ENCODE results near the gene COPG1.

Gene COPG1

GRCh38 chr3:129278966-129279906 is 29.8 kb downstream of the COPG1 start:
- peak; percentile 55 to 60 for DNase-seq (ENCODE audit: low read depth in 2 of 2)

DNA sequence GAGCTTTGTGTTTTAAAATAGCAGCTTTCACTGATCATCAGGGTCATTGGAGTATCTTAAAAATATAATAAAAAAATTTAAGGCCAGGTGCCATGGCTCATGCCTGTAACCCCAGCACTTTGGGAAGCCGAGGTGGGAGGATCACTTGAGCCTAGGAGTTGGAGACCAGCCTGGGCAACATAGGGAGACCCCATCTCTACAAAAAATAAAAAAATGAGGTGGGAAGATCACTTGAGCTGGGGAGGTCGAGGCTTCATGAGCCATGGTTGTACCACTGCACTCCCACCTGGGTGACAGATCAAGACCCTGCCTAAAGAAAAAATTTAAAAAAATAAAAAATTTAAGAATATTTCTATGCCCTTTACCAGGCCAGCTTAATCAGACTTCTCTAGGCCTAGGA is 30.8 kb downstream of the COPG1 start:
- DNase-seq (ENCODE audit: low read depth in 2 of 2) = no peak

DNA sequence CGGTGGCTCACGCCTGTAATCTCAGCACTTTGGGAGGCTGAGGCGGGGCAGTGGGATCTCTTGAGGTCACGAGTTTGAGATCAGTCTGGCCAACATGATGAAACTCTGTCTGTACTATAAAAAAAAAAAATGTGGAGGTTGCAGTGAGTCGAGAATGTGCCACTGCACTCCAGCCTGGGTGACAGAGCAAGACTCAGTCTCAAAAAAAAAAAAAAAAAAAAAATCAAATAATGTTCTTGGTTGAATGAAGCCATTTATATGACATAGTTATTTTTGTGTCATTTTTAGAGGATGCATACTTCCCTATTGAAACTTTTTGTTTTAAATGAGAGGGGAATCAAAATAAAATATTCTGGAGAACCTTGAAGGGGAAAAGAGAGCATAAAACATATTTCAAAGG is 32.3 kb downstream of the COPG1 start:
- no peak for DNase-seq (ENCODE audit: low read depth in 2 of 2)

DNA sequence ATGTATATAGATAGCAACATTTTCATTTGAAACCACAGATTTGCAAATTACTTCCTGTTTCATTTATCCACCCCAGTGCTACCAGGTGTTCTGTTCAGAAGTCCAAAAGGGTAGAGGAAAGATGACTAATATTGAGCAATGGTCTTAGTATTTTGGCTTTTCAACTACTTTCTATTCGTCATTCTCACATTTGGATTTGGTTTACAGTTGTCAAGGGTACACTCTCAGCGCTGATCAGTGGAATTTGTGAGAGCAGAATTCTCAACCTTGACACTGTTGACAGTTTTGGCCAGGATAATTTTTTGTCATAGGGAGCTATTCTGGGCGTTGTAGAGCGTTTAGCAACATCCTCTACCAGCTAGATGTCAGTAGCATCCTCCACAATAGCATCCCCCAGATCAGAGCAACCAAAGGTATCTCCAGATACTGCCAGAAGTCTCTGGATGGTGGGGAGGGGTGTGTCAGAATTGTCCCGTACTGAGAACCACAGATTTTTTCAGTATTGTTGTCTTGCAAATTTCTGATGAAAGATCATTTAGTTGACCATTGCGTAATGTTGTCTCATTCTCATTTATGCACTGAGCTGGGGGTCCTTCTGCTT is 33.4 kb downstream of the COPG1 start:
- no peak for DNase-seq (ENCODE audit: low read depth in 2 of 2)

DNA sequence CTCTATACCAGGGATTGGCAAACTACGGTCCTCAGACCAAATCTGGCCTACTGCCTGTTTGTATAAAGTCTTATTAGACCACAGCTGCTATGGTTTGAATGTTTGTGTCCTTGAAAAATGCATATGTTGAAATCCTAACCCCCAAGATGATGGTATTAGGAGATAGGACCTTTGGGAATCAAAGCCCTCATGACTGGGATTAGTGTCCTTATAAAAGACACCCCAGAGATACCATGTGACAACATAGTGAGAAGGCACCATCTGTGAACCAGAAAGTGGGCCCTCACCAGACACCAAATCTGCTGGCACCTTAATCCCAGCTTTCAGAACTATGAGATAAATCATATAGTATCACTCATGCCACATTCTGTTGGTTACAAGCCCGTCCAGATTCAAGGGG is 36.7 kb downstream of the COPG1 start:
- no peak for DNase-seq (ENCODE audit: low read depth in 2 of 2)

- no peak for DNase-seq (ENCODE audit: low read depth in 2 of 2)
Measured at GRCh38 chr3:129288446-129288845, 39.0 kb downstream of the COPG1 start.

GRCh38 chr3:129289201-129289921 is 40.0 kb downstream of the COPG1 start:
- DNase-seq (ENCODE audit: low read depth in 2 of 2) = no peak

- no peak for DNase-seq (ENCODE audit: low read depth in 2 of 2)
Measured at GRCh38 chr3:129291236-129291886, 42.0 kb downstream of the COPG1 start.

- DNase-seq (ENCODE audit: low read depth in 2 of 2) = no peak
Measured at GRCh38 chr3:129295286-129295685, 45.9 kb downstream of the COPG1 start.

DNA sequence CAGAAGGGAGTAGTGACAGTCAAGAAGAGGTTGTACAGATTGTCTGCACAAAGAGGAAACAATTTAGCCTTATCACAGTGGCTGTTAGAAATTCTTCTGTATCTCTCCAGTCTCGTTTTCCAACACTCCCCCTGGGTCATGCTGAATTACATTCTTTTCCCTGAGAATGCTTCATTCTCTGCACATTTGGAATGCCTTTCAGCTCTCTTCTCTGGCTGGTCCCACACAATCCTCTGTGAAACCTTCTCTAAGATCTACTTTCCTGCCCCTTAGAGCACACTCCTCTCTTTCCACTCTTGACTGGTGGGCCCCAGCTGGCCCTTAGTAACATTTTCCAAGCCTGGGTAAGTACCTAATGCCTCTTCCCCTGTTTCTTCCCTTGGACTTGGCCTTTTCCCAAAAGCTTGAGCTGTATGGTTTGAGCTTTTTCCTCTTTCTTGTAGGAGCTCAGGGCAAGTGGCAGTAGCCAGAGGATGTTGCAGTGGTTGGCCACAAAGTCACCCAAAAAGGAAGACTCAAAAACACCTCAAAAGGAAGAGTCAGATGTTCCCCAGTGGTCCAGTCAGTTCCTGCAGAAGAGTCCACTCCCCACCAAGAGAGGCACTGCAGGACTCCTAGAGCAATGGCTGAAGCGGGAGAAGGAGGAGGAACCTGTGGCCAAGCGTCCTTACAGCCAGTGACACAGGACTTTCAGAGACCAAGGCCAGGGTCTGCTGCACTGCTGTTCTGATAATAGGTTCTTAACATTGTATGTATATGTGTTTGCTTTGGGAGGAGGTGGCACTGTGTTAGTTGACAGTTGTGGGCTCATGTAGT is 54.9 kb downstream of the COPG1 start:
- DNase-seq (ENCODE audit: low read depth in 2 of 2) = no peak

DNA sequence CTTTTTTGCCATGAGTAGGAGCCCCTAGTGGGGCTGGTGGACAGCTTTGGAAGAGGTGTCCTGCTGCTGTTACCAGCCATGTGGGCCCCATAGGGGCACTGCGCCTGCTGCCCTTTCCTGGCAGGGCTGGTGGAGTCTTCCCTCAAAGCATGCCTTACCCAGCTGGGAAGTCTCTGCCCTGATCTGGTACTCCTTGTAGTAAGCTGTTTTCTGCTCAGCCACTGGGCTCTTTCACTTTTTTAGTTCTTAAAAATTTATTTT is 55.5 kb downstream of the COPG1 start:
- DNase-seq (ENCODE audit: low read depth in 2 of 2) = no peak

GRCh38 chr3:129305592-129306091 is 56.2 kb downstream of the COPG1 start:
- no peak for DNase-seq (ENCODE audit: low read depth in 2 of 2)

GRCh38 chr3:129308636-129309035 is 59.2 kb downstream of the COPG1 start:
- DNase-seq (ENCODE audit: low read depth in 2 of 2) = no peak

DNA sequence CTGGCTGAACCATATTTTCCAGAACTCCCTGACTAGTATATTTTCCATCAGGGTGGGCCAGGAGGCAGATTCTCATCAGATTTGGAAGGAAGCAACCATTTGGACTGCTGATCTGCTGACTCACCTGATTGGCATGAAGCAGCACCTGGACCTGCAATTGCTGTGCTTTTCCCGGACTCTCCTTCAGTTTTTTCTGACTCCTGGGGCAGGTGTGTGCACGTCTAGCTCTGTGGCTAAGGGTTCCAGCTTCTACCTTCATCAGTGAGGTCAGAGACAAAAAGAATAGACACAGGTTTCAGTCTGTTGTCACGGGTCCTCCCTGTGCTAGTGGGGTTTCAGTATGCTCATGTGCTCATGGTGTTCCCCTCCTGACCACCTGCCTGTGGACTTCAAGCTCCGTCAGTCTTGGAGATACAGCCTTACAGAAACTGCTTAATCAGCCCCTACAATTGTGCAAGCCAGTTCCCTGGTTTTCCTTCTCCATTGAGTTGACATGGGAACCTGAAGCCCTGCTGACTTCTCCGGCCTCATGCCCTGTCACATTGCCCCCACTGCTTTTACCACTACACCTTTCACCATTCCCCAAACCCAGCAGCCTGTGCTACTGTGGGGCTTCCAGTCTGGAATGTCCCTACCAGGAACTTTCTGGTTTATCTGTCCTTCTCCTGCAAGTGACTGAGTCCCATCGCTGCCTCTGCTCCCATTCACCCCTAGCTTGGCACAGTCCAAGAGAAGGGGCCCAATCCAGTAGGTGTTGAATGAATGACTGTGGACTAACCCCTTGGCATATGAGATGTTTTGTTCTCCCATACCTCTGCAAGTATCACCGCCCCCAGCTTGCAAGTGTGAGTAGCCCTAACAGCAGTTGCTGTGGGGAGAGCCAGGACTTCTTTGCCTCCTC is 61.0 kb downstream of the COPG1 start:
- no peak for DNase-seq (ENCODE audit: low read depth in 2 of 2)

GRCh38 chr3:129311054-129311902 is 61.9 kb downstream of the COPG1 start:
- no peak for DNase-seq (ENCODE audit: low read depth in 2 of 2)

DNA sequence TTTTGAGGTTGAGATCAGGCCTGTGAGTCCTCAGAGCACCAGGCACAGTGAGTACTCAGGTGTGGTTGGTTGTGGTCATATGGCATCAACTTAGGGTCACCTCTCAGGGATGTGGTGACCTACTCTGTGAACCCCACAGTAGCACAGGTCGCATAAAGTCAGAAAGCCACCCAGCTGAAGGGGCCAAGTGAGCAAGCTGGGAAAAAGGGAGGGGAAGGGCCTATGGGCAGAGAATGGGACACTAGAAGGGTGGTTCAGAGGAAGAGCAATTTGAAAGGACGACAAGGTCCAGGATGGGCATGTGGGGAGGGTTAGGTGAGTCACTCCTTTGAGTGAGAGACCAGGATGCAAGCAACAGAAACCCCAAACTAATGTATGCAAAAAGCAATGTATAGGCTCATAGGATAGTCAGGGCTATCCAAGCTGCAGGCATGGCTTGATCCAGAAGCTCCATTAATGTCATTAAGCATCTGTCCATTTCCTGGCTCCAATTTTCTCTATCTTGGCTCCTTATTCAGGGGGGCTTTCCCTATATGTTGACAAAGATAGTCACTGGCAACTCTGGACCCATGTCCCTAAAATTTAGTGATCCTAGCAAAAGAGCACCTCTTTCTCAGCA is 62.7 kb downstream of the COPG1 start:
- DNase-seq (ENCODE audit: low read depth in 2 of 2) = no peak

DNA sequence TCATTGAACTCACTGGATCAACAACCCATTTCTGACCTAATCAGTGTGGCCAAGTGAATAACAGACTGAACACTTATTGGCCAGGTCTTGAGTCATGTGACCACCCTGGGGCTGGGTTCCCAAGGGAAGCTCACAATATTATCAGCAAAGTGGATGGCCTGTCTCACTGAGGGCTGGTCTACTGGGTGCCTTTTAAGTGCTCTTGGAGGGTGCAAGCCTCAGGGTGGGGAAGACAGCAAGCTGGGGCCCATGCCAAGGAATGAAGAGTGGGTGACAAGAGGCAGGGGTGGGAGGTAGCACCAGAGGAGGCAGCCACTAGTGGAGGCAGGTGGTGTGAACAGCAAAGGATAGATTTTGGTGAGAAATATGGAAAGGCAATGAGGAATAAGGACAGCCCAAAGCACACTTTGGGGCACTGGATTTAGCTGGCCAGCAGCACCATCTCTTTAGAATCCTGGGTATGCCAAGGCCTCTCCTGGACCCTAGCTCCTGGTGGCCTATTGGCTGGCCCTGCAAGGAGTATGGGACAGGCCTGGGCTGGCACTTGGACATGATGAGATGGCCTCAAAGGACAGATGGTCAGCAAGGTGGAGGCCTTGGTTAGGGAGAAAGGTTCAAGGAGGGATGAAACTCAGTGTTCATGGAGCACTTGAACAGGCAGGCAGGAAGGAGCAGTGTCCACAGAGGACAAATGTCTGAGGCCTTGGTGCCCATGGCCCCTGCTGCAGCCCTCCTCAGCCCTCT is 63.4 kb downstream of the COPG1 start:
- no peak for DNase-seq (ENCODE audit: low read depth in 2 of 2)

DNA sequence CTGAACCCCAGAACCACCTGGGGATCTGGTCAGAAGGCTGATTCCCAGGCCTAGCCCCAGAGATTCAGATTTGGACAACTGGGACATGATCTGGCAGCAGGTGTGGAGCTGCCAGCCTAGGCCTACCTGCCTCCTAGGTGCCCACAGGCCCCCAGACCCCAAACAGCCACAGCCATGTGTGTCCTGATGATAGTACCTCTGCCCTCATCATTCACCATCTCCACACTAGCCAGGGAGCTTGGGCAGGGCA is 63.9 kb downstream of the COPG1 start:
- DNase-seq (ENCODE audit: low read depth in 2 of 2) = no peak

Measured in stimulated activated CD8-positive, alpha-beta memory T cell treated with anti-CD3 and anti-CD28 coated beads, Interleukin-15, amount 100 ng/mL, for 48 hours (primary cell).